OCI-LY7 (cell line): Measurements from ENCODE around the gene CCT7.

Experiments
- EZH2phosphoT487 ChIP-seq: fragments of 200-600 bp; sonication (generic); IDR thresholded peaks from 2 replicates; pipeline ENCODE4 v1.6.1; 2018; ENCODE audit warnings: low read depth, borderline replicate concordance, mild to moderate bottlenecking, mixed run types, antibody characterized with exemption, low read length, moderate library complexity, mixed read lengths
- TF ChIP-seq, protein P1 (sequence below): fragments of 200-600 bp; sonication (generic); conservative IDR thresholded peaks from 2 replicates; pipeline ENCODE4 v1.5.1; 2014; ENCODE audit warnings: mild to moderate bottlenecking, antibody characterized with exemption, low read length, moderate library complexity, mixed read lengths

DNA sequence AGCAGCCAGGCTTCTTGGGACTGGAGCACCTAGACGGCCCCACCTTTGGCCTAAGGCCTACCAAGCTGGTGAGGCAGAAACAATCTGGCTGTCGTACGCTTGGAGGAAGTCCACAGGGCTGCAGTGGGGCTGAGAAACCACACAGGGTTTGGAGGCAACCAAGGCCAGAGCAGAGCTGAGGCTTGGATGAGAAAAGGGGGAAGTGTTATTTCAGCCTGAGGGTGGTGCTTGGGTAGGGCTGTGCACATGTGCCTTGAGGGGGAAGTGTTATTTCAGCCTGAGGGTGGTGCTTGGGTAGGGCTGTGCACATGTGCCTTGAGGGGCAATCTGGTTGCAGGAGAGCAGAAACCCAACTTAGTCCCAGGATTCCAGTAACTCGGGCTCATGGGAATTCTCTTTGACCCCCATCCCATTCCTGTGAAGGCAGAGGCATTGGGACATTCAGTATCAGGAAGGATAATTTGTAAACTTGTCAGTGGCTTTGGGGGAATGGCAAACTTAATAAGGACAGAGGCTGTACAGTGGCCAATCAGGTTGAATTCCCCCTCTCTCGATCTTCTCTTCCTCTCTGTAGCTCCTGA lies 51.1 kb downstream of the CCT7 start:
- TF ChIP-seq, protein P1, sequence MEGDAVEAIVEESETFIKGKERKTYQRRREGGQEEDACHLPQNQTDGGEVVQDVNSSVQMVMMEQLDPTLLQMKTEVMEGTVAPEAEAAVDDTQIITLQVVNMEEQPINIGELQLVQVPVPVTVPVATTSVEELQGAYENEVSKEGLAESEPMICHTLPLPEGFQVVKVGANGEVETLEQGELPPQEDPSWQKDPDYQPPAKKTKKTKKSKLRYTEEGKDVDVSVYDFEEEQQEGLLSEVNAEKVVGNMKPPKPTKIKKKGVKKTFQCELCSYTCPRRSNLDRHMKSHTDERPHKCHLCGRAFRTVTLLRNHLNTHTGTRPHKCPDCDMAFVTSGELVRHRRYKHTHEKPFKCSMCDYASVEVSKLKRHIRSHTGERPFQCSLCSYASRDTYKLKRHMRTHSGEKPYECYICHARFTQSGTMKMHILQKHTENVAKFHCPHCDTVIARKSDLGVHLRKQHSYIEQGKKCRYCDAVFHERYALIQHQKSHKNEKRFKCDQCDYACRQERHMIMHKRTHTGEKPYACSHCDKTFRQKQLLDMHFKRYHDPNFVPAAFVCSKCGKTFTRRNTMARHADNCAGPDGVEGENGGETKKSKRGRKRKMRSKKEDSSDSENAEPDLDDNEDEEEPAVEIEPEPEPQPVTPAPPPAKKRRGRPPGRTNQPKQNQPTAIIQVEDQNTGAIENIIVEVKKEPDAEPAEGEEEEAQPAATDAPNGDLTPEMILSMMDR: no peak; the same call in 1 of the 2 replicates
- no peak for TF ChIP-seq EZH2phosphoT487
